ENCODE results near the gene TBX10.

TBX10 gene

GRCh38 chr11:67648140-67648795, 8.7 kb upstream of the TBX10 start:
- Mint-ChIP-seq H3K9me3 (no peaks in the 10 kb centered on the region), H3K4me3 (no peak overlapping the region), H3K27me3 (ENCODE audit: low read depth) (peaks cover 9% of the 10 kb centered on the region), H3K4me1 (peaks cover 12% of the 10 kb centered on the region), H3K36me3 (ENCODE audit: low read depth) (no peaks in the 10 kb centered on the region), H3K27ac (peak overlapping the region in 2 of 3 experiments; percentile 22 to 33)
- peak in 2 of 3 experiments; percentile 8 to 24 for TF ChIP-seq CTCF (IDR thresholded peaks at IDR 0.05; ENCODE audit: unreplicated experiment in 3 of 3)

- Mint-ChIP-seq H3K27ac (peak overlapping the region in 2 of 3 experiments; percentile 22 to 33), H3K36me3 (ENCODE audit: low read depth) (no peaks in the 10 kb centered on the region), H3K9me3 (no peaks in the 10 kb centered on the region), H3K27me3 (ENCODE audit: low read depth) (peaks cover 8% of the 10 kb centered on the region), H3K4me1 (peaks cover 9% of the 10 kb centered on the region), H3K4me3 (no peak overlapping the region)
- TF ChIP-seq CTCF (IDR thresholded peaks at IDR 0.05; ENCODE audit: unreplicated experiment in 3 of 3): no peak
These were observed 7.9 kb upstream of the TBX10 start for GRCh38 chr11:67647471-67647870.

GRCh38 chr11:67646535-67647336, 7.2 kb upstream of the TBX10 start:
- Mint-ChIP-seq H3K4me3 (no peak overlapping the region), H3K27me3 (ENCODE audit: low read depth) (peaks cover 11% of the 10 kb centered on the region), H3K4me1 (peaks cover 7% of the 10 kb centered on the region), H3K27ac (no peak overlapping the region), H3K9me3 (no peaks in the 10 kb centered on the region), H3K36me3 (ENCODE audit: low read depth) (no peaks in the 10 kb centered on the region)
- no peak for TF ChIP-seq CTCF (IDR thresholded peaks at IDR 0.05; ENCODE audit: unreplicated experiment in 3 of 3)

GRCh38 chr11:67645521-67646461, 6.2 kb upstream of the TBX10 start:
- no peak overlapping the region for H3K4me3 Mint-ChIP-seq
- H3K27ac Mint-ChIP-seq: no peak overlapping the region
- no peak for TF ChIP-seq CTCF (IDR thresholded peaks at IDR 0.05; ENCODE audit: unreplicated experiment in 3 of 3)
- no peaks in the 10 kb centered on the region for H3K9me3 Mint-ChIP-seq
- H3K4me1 Mint-ChIP-seq: peaks cover 7% of the 10 kb centered on the region
- H3K36me3 Mint-ChIP-seq (ENCODE audit: low read depth): no peaks in the 10 kb centered on the region
- H3K27me3 Mint-ChIP-seq (ENCODE audit: low read depth): peaks cover 11% of the 10 kb centered on the region

GRCh38 chr11:67644472-67645418, 5.2 kb upstream of the TBX10 start:
- TF ChIP-seq CTCF (IDR thresholded peaks at IDR 0.05; ENCODE audit: unreplicated experiment in 3 of 3): no peak
- Mint-ChIP-seq H3K36me3 (ENCODE audit: low read depth) (no peaks in the 10 kb centered on the region), H3K9me3 (no peaks in the 10 kb centered on the region), H3K4me3 (no peak overlapping the region), H3K27me3 (ENCODE audit: low read depth) (peaks cover 11% of the 10 kb centered on the region), H3K4me1 (no peaks in the 10 kb centered on the region), H3K27ac (no peak overlapping the region)
